GM12873 (cell line): ENCODE data around the gene CARD19.

ENCODE experiments used
- CTCF ChIP-seq: IDR thresholded peaks from 2 replicates; pipeline ENCODE4 v1.5.1; 2012; ENCODE audit warnings: low read depth, mild to moderate bottlenecking, moderate library complexity, low read length, control low read depth; ENCODE audit not compliant: insufficient read depth; ENCODE audit errors: missing control alignments

The CARD19 gene

DNA sequence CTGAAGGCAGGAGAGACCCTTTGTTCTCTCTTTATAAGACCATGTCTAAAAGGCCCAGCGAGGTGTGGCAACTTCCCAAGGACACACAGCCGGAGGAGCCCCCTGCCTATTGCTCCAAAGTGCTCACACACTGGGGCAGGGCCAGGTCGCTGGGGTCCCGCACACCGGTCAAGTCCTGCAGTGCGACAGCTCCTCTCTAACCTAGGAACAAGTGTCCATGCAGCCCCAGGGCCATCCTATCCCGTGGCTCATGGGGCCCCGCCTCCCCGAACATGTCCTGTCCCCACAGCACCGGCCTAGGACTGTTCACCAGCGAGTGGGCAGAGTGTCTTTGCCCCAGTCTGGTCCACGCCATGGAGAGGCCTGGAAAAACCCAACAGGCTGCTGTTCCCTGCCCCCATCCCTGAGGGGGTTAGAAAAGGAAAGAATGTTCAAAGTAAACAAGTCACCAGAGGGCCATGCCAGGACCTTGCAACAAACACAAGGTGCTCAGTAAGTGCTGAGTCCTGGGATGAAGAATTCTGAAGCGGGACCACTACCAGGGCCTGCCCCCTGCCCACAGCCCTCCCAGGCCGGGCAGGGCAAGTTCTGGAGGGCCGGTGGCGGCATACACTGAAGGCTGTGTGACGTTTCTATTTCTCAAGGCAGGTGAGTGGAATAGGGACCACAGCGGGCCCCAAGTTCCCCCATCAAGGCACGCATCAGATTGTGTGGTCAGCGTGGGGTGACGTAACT lies 37.1 kb downstream of the CARD19 start:
- TF ChIP-seq CTCF, result no peak

- no peak for TF ChIP-seq CTCF
These were observed 37.6 kb downstream of the CARD19 start for GRCh38 chr9:93133681-93134014.

DNA sequence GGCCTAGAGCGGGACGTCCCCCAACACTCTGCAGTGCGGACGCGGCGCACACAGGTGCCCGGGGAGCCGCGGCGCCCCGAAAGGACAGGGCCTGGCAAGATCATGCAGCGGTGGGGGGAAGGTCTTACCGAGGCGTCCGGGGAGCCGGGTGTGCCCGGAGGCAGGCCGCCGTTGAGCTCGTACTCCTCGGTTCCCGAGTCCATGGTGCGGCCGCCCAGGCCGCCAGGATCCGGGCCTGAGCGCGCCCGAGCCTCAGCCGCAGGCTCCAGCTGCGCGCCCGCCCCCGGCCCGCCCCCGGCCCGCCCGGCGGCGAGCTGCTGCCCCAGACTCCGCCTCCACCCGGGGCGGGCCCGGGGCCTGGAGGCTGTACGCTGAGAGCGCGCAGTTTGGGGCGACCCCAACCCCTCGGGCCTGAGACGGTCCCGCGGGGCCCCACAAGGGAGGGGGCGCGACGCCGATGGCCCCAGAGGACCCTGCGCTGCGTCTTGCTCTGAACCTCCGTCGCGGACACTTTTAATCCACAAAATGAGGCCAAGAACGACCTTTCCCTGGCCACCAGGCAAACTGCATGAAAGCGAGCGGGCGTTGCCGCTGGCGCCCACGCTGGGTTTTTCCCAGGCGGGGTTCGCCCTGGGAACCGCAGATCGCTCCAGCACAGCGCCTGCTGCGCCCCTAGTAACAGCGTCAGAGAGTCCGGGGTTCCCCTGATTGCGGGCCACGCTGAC lies 38.2 kb downstream of the CARD19 start, which contains the start of gene NINJ1:
NINJ1 (minus strand) TSS at position 237 of the 725 bp plus-strand sequence; CDS start at position 203, 34 bp downstream.
- no peak for TF ChIP-seq CTCF

- no peak for TF ChIP-seq CTCF
These were observed 38.9 kb downstream of the CARD19 start for GRCh38 chr9:93134740-93135444.

DNA sequence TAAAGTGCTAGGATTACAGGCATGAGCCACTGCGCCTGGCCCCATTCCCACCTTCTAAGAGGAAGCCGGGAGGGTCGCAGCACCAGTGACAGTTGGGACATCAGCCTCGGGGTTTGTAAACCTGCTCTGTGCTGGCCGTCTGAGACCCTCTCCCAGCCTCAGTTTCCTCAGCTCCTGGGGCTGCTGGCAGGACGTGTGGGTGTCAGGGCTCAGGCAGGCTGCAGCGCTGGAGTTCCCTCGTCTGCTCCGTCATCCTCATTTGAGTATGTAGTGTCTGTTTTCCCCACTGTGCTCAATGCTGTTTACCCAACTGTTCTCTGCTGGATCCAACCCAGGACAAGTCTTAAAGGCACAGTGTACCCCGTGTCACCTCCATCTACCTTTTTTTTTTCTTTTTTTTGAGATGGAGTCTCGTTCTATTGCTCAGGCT lies 40.0 kb downstream of the CARD19 start:
- TF ChIP-seq CTCF, result no peak

GRCh38 chr9:93137362-93137761 lies 41.3 kb downstream of the CARD19 start:
- TF ChIP-seq CTCF, result no peak

GRCh38 chr9:93138171-93138764 lies 42.3 kb downstream of the CARD19 start:
- TF ChIP-seq CTCF, result no peak
